GM12878 (cell line): Measurements from ENCODE around the gene C2orf80. TPM values are rescaled to one million over a fixed set of nuclear protein-coding genes. Genes with fewer than 3 reads are reported as not detected.
"Not testable (repeated sequence)": the region's sequence is repeated elsewhere in the genome, so short reads cannot be mapped to it uniquely, and the experiment has no call there.

ENCODE experiments used
- ATAC-seq: fragments of 200-7000 bp; cut with Tn5 transposase; 3 replicates; pipeline ENCODE4 v1.9.1; 2020; ENCODE audit warnings: mild to moderate bottlenecking, moderate library complexity
- BruUV-seq: library from RNA; stranded (reverse); fragments of 400-500 nt; replicated peaks from 2 replicates; lab custom pipeline; 2021; lab: Mats Ljungman, UMichigan
- CTCF ChIA-PET: fragments of 300-600 bp; sonication (Branson Sonifier 250); formaldehyde crosslinking; extraction: SDS; loops from one replicate; lab custom pipeline; 2021; ENCODE audit warnings: inconsistent platforms; lab: Yijun Ruan, JAX
- POLR2A ChIA-PET: fragments of 350-600 bp; formaldehyde crosslinking; extraction: SDS; loops from one replicate; lab custom pipeline; 2021; ENCODE audit warnings: inconsistent platforms; lab: Charles Lee
- RAD21 ChIA-PET: fragments of 300-600 bp; sonication (Branson Sonifier 250); formaldehyde crosslinking; loops from one replicate; lab custom pipeline; 2023; ENCODE audit warnings: antibody characterized with exemption; ENCODE audit not compliant: unreplicated experiment; lab: Charles Lee
- SMC1A ChIA-PET: fragments of 300-600 bp; sonication (Branson Sonifier 250); formaldehyde crosslinking; loops from one replicate; lab custom pipeline; 2023; ENCODE audit not compliant: unreplicated experiment, uncharacterized antibody; lab: Charles Lee
- DNase-seq: peaks from one replicate; pipeline ENCODE4 v3.0.0-alpha.2; 2011; ENCODE audit warnings: low read depth, low spot score
- FAIRE-seq: peaks from 3 replicates; lab custom pipeline; 2011; peaks lifted over from hg19 to GRCh38; lab: Jason Lieb, UNC
- H2AFZ ChIP-seq: 2 replicates; pipeline ENCODE4 v1.6.0; 2011; ENCODE audit warnings: low read depth, low read length, control low read depth; ENCODE audit not compliant: control insufficient read depth
- H3K27ac ChIP-seq: 2 replicates; pipeline ENCODE4 v1.5.1; 2011; ENCODE audit warnings: control low read depth; ENCODE audit not compliant: control insufficient read depth, insufficient read depth
- H3K27me3 ChIP-seq, 2 experiments: replicated peaks in 1 of 2; 2 replicates each; pipeline versions ENCODE4 v1.6.0 to v1.6.1; 2011; ENCODE audit warnings: low read length in 1 of 2; ENCODE audit not compliant: control insufficient read depth in 2 of 2, insufficient read depth in 2 of 2
- H3K36me3 ChIP-seq, 2 experiments: 2 replicates each; pipeline ENCODE4 v1.5.1; 2011; ENCODE audit warnings: low read length in 1 of 2; ENCODE audit not compliant: control insufficient read depth in 2 of 2, insufficient read depth in 2 of 2
- H3K4me1 ChIP-seq: 2 replicates; pipeline ENCODE4 v1.6.1; 2011; ENCODE audit warnings: mild to moderate bottlenecking, low read length, moderate library complexity, mixed read lengths; ENCODE audit not compliant: control insufficient read depth, insufficient read depth
- H3K4me2 ChIP-seq: 2 replicates; pipeline ENCODE4 v1.6.0; 2011; ENCODE audit warnings: control low read depth; ENCODE audit not compliant: control insufficient read depth, insufficient read depth
- H3K4me3 ChIP-seq: fragments of 200-600 bp; sonication (generic); 2 replicates; pipeline ENCODE4 v1.5.1; 2016
- H3K79me2 ChIP-seq: 2 replicates; pipeline ENCODE4 v1.6.0; 2011; ENCODE audit warnings: low read length; ENCODE audit not compliant: control insufficient read depth, insufficient read depth
- H3K9ac ChIP-seq: 2 replicates; pipeline ENCODE4 v1.8.0; 2011; ENCODE audit warnings: low read length, control low read depth, mixed read lengths; ENCODE audit not compliant: control insufficient read depth, insufficient read depth
- H3K9me3 ChIP-seq: replicated peaks from 3 replicates; pipeline ENCODE4 v1.5.1; 2011; ENCODE audit warnings: mild to moderate bottlenecking, low read length; ENCODE audit not compliant: control insufficient read depth, insufficient read depth
- H4K20me1 ChIP-seq: 2 replicates; pipeline ENCODE4 v1.6.0; 2011; ENCODE audit not compliant: control insufficient read depth, insufficient read depth
- CBX3 ChIP-seq: fragments of 200-600 bp; sonication (generic); IDR thresholded peaks from 2 replicates; pipeline ENCODE4 v1.6.1; 2016; ENCODE audit warnings: low read depth, borderline replicate concordance
- FOS ChIP-seq: IDR thresholded peaks from 3 replicates; pipeline ENCODE4 v1.6.1; 2011; ENCODE audit warnings: borderline replicate concordance; ENCODE audit not compliant: insufficient read length; ENCODE audit errors: extremely low read depth
- WGBS: methylation state at CpG from one replicate; pipeline ENCODE4 v1.1.6; 2016; ENCODE audit warnings: low lambda C conversion rate; ENCODE audit not compliant: insufficient replicate concordance, insufficient coverage; ENCODE audit errors: missing lambda C conversion rate; 5-methylcytosine and 5-hydroxymethylcytosine counted together
- in situ Hi-C: fragments of 300-500 bp; cut with MboI; formaldehyde crosslinking; loops from 9 replicates; pipeline ENCODE4 v1.14.3; 2018; ENCODE audit warnings: mixed read lengths
- intact Hi-C: fragments of 100-400 bp; cut with micrococcal nuclease; formaldehyde crosslinking; loops from one replicate; pipeline ENCODE4 v1.14.2; 2022; ENCODE audit not compliant: unreplicated experiment
- polyA plus RNA-seq, 11 experiments: library from polyadenylated mRNA; depleted of rRNA in 4 of 11; unstranded in 6 of 11; stranded (reverse) in 5 of 11; fragments of >200 nt; fragmentation: Nextera tagmentation in 4 of 11; fragmentation: Illumina TruSeq in 1 of 11; extraction: Ambion mirVana in 4 of 11; extraction: Trizol in 1 of 11; gene quantifications; 1 replicate in 1 of 11; 2 replicates in 10 of 11; pipeline versions ENCODE4 v1.2.1 to v1.2.3, GENCODE V29; 2011 to 2016; ENCODE audit warnings: inconsistent platforms in 2 of 11, missing spikeins in 2 of 11, low read depth in 1 of 11
- total RNA-seq, 4 experiments: library from RNA; depleted of rRNA in 3 of 4; stranded (reverse); fragments of >200 nt in 3 of 4; fragmentation: Illumina TruSeq in 1 of 4; extraction: Trizol in 1 of 4; gene quantifications; 2 replicates each; pipeline versions ENCODE4 v1.2.1 to v1.2.3, GENCODE V29; 2013 to 2021

C2orf80 gene
- total and polyA plus RNA-seq, 10 of the 15 experiments (the other 5 are each of a cell fraction or from before 2014, with no cell fraction given) = not detected

- H3K4me3 ChIP-seq, H3K9ac ChIP-seq, FAIRE-seq, H3K4me1 ChIP-seq, SMC1A ChIA-PET, H2AFZ ChIP-seq, H3K27me3 ChIP-seq, H3K9me3 ChIP-seq, H3K4me2 ChIP-seq, DNase-seq, H3K36me3 ChIP-seq, BruUV-seq, H4K20me1 ChIP-seq, intact Hi-C loops, in situ Hi-C loops, ATAC-seq, H3K27ac ChIP-seq, CTCF ChIA-PET, H3K79me2 ChIP-seq, RAD21 ChIA-PET: not testable (repeated sequence)
- POLR2A ChIA-PET = interaction anchor here (0.6 kb wide), 1 partner anchor 99 kb away, joined by 5 read pairs; the partner anchor contains the start of gene PLEKHM3
- WGBS = 23% methylated on average over 46 of the region's 46 CpGs
Observed at GRCh38 chr2:208124013-208124715, 65.7 kb downstream of the C2orf80 start, which contains the start of gene CRYGD. Gene CRYGD, minus strand, starts transcription at chr2:208124524. Its CDS starts 51 bp downstream, at chr2:208124473.

GRCh38 chr2:208122248-208122647, 67.6 kb downstream of the C2orf80 start:
- FAIRE-seq (no peak), ATAC-seq (no peak), DNase-seq (no peak)
- no peaks in the 10 kb centered on the region for H3K36me3 ChIP-seq
- H3K27ac ChIP-seq = no peak overlapping the region
- H2AFZ ChIP-seq = no peak overlapping the region
- H4K20me1 ChIP-seq = no peaks in the 10 kb centered on the region
- no peak overlapping the region for H3K4me2 ChIP-seq
- in situ Hi-C loops (no loop called here), intact Hi-C loops (no loop called here)
- H3K4me1 ChIP-seq = no peaks in the 10 kb centered on the region
- SMC1A ChIA-PET = no interaction called here
- H3K27me3 ChIP-seq = peaks cover 0 to 7% of the 10 kb centered on the region in 2 experiments; a peak in 1 of 4 replicates
- POLR2A ChIA-PET = no interaction called here
- TF ChIP-seq CBX3 (no peak), FOS (no peak)
- RAD21 ChIA-PET = no interaction called here
- H3K79me2 ChIP-seq = no peaks in the 10 kb centered on the region
- no peaks in the 10 kb centered on the region; the same call in 2 of the 3 replicates for H3K9me3 ChIP-seq
- no TSS peak for BruUV-seq
- CTCF ChIA-PET = no interaction called here
- no peak overlapping the region for H3K4me3 ChIP-seq
- 42% methylated on average over 1 of the region's 1 CpG for WGBS
- no peak overlapping the region for H3K9ac ChIP-seq
